Measurements from ENCODE around the gene ARFGAP1. TPM values are rescaled to one million over a fixed set of nuclear protein-coding genes. Genes with fewer than 3 reads are reported as not detected.

ARFGAP1 gene
- total RNA-seq, 3 donors from 2014 or later = 76.5 to 85.8 (median 82.4) TPM

DNA sequence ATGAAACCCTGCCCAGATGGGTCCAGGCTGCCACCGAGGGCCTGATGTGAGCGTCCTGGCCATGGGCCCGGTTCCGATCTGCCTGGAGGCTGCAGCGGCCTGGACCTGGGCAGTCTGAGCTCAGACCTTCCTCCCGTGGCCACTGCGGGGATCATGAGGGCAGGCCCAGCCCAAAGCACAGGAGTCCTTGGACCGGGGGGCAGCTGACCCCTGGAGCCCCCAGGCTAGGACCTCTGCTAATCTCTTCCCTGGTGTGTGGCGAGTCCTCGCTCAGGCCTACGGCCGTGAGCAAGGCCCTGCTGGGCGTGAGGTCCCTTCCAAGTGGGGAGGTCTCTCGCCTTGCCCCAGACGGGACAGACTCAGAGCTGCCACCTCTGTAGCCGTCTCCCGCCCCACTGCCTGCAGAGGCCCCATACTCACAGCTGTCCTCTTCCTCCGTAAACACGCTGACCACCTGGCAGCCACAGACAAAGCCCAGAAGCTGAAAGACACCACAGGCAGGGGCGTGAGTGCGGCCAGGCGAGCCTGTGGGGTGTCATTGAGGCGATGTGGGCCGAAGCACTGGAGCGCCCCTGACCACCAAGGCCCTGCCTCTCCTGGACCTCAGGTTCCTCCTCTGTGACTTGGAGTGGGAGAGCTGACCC, 28.9 kb upstream of the ARFGAP1 start:
- DNase-seq (no peak), ATAC-seq (no peak)
- Histone ChIP-seq H3K4me3 (no peak overlapping the region), H3K4me1 (ENCODE audit: low read depth) (no peaks in the 10 kb centered on the region), H3K36me3 (ENCODE audit: low read depth) (no peaks in the 10 kb centered on the region), H3K9me3 (no peaks in the 10 kb centered on the region)
- no peak for TF ChIP-seq CTCF (IDR thresholded peaks at IDR 0.05)
- intact Hi-C loops (cut with DNase I, micrococcal nuclease) = no loop called here

- no peak for TF ChIP-seq CTCF (IDR thresholded peaks at IDR 0.05)
- DNase-seq (no peak), ATAC-seq (no peak)
- no peaks in the 10 kb centered on the region for H3K4me1 ChIP-seq (ENCODE audit: low read depth)
- H3K9me3 ChIP-seq = no peaks in the 10 kb centered on the region
- no peaks in the 10 kb centered on the region for H3K36me3 ChIP-seq (ENCODE audit: low read depth)
- no peak overlapping the region for H3K4me3 ChIP-seq
- intact Hi-C loops (cut with DNase I, micrococcal nuclease) = no loop called here
Observed at GRCh38 chr20:63244468-63244867, 28.1 kb upstream of the ARFGAP1 start.

DNA sequence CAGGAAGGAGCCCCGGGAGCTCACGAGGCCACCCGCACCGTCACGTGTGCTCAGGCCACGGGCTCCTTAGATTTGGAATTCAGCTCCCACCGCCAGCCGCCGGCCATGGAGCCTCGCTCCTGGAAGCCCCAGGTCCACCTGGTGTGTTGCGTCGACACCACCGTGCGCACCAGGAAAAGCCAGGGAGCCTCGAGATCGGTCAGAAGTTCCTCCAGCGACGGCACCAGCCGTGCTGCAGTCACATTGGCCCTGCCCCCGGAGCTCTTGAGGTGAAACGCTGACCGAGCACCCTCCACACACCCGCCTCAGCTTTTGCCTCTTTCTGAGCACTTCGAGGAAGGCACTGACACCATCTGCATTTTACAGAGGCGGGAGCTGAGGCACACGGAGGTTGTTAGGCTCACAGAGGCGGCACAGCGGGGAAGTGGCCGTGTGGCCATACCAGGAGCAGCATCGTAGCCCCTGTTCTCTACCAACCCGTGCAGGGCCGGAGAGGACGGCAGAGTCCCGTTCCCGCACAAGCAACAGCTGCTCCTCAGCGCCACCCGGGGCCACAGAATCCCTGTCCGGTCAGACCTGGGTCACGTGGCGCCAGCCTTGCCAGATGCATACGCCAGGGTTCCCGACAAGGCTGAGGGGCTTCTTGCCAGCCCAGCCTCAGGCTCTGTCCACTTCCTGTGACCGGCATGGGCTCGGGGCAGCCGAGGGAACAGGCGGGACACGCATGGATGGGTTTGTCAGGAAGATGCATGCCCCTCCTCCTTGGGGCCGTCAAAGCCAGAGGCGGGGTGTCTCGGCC, 25.9 kb upstream of the ARFGAP1 start:
- Histone ChIP-seq H3K4me1 (ENCODE audit: low read depth) (no peaks in the 10 kb centered on the region), H3K9me3 (no peaks in the 10 kb centered on the region), H3K36me3 (ENCODE audit: low read depth) (no peaks in the 10 kb centered on the region), H3K4me3 (no peak overlapping the region)
- ATAC-seq = peak; percentile 56
- no peak for DNase-seq
- intact Hi-C loops (cut with DNase I, micrococcal nuclease) = no loop called here
- TF ChIP-seq CTCF (IDR thresholded peaks at IDR 0.05) = no peak

DNA sequence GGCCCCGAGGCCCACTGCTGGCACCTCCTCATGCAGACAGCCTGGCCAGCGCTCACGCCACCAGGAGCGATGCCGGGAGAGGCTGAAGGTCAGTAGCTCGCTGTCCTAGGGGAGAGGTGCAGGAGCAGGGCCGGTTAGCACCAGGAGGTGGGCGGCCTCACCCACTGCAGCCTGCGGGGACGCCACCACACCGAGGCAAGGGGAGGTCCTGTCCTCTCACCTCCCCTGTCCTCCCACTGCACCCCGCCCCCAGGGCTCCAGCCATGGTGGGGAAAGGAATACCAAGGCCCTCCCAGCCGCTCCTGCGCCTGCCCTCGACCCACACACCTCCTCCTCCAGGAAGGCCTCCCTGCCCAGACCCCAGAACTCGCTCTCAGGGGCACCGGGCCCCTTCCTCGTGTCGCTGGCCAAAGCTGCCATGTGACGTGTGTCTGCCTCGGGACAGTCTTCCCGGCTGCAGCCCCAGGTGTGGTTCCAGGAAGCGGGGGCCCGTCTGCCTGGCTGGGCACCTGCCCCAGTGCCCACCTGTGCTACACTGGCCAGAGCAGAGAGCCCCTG, 24.9 kb upstream of the ARFGAP1 start:
- ATAC-seq (no peak), DNase-seq (no peak)
- TF ChIP-seq CTCF (IDR thresholded peaks at IDR 0.05) = no peak
- no peaks in the 10 kb centered on the region for H3K9me3 ChIP-seq
- H3K4me1 ChIP-seq (ENCODE audit: low read depth) = no peaks in the 10 kb centered on the region
- intact Hi-C loops (cut with DNase I, micrococcal nuclease) = no loop called here
- H3K4me3 ChIP-seq = no peak overlapping the region
- no peaks in the 10 kb centered on the region for H3K36me3 ChIP-seq (ENCODE audit: low read depth)

DNA sequence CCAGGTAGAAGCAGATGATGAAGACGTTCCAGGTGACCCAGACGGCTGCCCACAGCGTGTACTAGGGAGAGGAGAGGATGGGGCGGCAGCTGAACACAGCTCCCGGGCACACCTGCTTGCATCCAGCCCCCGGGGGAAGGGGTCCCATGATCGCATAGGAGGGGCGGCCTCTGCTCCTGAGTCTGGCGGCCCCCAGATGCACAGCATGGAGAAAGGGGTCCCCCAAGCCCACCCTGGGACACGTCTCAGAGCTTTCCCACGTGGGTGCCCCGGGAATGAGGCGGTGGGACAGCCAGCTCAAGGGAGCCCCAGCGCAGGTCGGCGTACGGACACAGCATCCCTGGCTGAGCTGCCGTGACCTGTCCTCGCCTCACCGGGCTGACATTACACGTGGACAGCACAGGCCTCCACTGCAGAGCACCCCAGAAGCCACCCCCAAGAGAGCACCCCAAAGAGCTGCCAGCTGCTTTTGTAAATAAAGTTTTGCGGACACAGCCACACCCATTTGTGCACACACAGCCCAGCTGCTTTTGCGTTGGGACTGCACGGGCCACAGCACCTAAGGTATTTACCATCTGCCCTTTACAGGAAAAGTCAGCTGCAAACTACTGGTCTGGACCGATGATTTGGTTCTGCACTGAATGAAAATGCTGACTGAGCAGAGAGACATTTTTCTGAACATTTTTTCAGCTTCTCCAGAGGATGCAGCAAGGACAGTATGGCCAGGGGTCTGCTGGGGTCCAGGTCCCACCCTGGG, 23.6 kb upstream of the ARFGAP1 start:
- no peak for ATAC-seq
- intact Hi-C loops (cut with DNase I, micrococcal nuclease) = no loop called here
- Histone ChIP-seq H3K36me3 (ENCODE audit: low read depth) (no peaks in the 10 kb centered on the region), H3K4me1 (ENCODE audit: low read depth) (peaks cover 3% of the 10 kb centered on the region), H3K4me3 (no peak overlapping the region), H3K9me3 (no peaks in the 10 kb centered on the region)
- no peak for DNase-seq
- no peak for TF ChIP-seq CTCF (IDR thresholded peaks at IDR 0.05)
